ENCODE results near the gene TNFAIP3.
"Not testable (repeated sequence)": the region's sequence is repeated elsewhere in the genome, so short reads cannot be mapped to it uniquely, and the experiment has no call there.

The TNFAIP3 gene

GRCh38 chr6:137834508-137834907, 32.6 kb upstream of the TNFAIP3 start:
- H3K9me3 Mint-ChIP-seq, result peaks cover 21% of the 10 kb centered on the region
- H3K4me1 Mint-ChIP-seq (ENCODE audit: low read depth), result peaks cover 37% of the 10 kb centered on the region
- no peaks in the 10 kb centered on the region for H3K27me3 Mint-ChIP-seq
- H3K36me3 Mint-ChIP-seq (ENCODE audit: low read depth), result no peaks in the 10 kb centered on the region
- no peak overlapping the region for H3K27ac Mint-ChIP-seq
- no peak for DNase-seq
- no peak overlapping the region for H3K4me3 Mint-ChIP-seq

- DNase-seq, result no peak
- H3K4me3 Mint-ChIP-seq, result no peak overlapping the region
- H3K27ac Mint-ChIP-seq, result no peak overlapping the region
- peaks cover 19% of the 10 kb centered on the region for H3K4me1 Mint-ChIP-seq (ENCODE audit: low read depth)
- no peaks in the 10 kb centered on the region for H3K36me3 Mint-ChIP-seq (ENCODE audit: low read depth)
- peaks cover 35% of the 10 kb centered on the region for H3K9me3 Mint-ChIP-seq
- H3K27me3 Mint-ChIP-seq, result no peaks in the 10 kb centered on the region
Observed at GRCh38 chr6:137836788-137837187, 30.3 kb upstream of the TNFAIP3 start.

GRCh38 chr6:137838090-137838489, 29.0 kb upstream of the TNFAIP3 start:
- not testable (repeated sequence) for H3K36me3 Mint-ChIP-seq (ENCODE audit: low read depth); H3K4me1 Mint-ChIP-seq (ENCODE audit: low read depth); DNase-seq; H3K4me3 Mint-ChIP-seq; H3K27me3 Mint-ChIP-seq; H3K27ac Mint-ChIP-seq
- H3K9me3 Mint-ChIP-seq, result peaks cover 37% of the 10 kb centered on the region

- H3K27me3 Mint-ChIP-seq; H3K4me1 Mint-ChIP-seq (ENCODE audit: low read depth); H3K36me3 Mint-ChIP-seq (ENCODE audit: low read depth); H3K27ac Mint-ChIP-seq; DNase-seq; H3K4me3 Mint-ChIP-seq: not testable (repeated sequence)
- H3K9me3 Mint-ChIP-seq, result peaks cover 35% of the 10 kb centered on the region
Observed at GRCh38 chr6:137838597-137838996, 28.5 kb upstream of the TNFAIP3 start.

GRCh38 chr6:137839076-137839475, 28.0 kb upstream of the TNFAIP3 start:
- no peaks in the 10 kb centered on the region for H3K27me3 Mint-ChIP-seq
- DNase-seq, result no peak
- H3K27ac Mint-ChIP-seq, result no peak overlapping the region
- H3K9me3 Mint-ChIP-seq, result peaks cover 35% of the 10 kb centered on the region
- H3K4me1 Mint-ChIP-seq (ENCODE audit: low read depth), result peaks cover 6% of the 10 kb centered on the region
- no peaks in the 10 kb centered on the region for H3K36me3 Mint-ChIP-seq (ENCODE audit: low read depth)
- no peak overlapping the region for H3K4me3 Mint-ChIP-seq

GRCh38 chr6:137840252-137840651, 26.8 kb upstream of the TNFAIP3 start:
- H3K9me3 Mint-ChIP-seq, result peaks cover 35% of the 10 kb centered on the region
- H3K27me3 Mint-ChIP-seq, result no peaks in the 10 kb centered on the region
- no peak overlapping the region for H3K27ac Mint-ChIP-seq
- H3K36me3 Mint-ChIP-seq (ENCODE audit: low read depth), result no peaks in the 10 kb centered on the region
- H3K4me3 Mint-ChIP-seq, result no peak overlapping the region
- peaks cover 6% of the 10 kb centered on the region for H3K4me1 Mint-ChIP-seq (ENCODE audit: low read depth)
- DNase-seq, result no peak

GRCh38 chr6:137843211-137843610, 23.8 kb upstream of the TNFAIP3 start:
- H3K9me3 Mint-ChIP-seq, result peaks cover 31% of the 10 kb centered on the region
- H3K4me1 Mint-ChIP-seq (ENCODE audit: low read depth), result peaks cover 1% of the 10 kb centered on the region
- H3K4me3 Mint-ChIP-seq, result no peak overlapping the region
- no peaks in the 10 kb centered on the region for H3K36me3 Mint-ChIP-seq (ENCODE audit: low read depth)
- no peak for DNase-seq
- no peak overlapping the region for H3K27ac Mint-ChIP-seq
- H3K27me3 Mint-ChIP-seq, result no peaks in the 10 kb centered on the region

GRCh38 chr6:137844327-137844726, 22.7 kb upstream of the TNFAIP3 start:
- peaks cover 20% of the 10 kb centered on the region for H3K9me3 Mint-ChIP-seq
- not testable (repeated sequence) for H3K36me3 Mint-ChIP-seq (ENCODE audit: low read depth); H3K27me3 Mint-ChIP-seq; H3K27ac Mint-ChIP-seq; H3K4me1 Mint-ChIP-seq (ENCODE audit: low read depth); DNase-seq; H3K4me3 Mint-ChIP-seq

GRCh38 chr6:137844773-137845172, 22.3 kb upstream of the TNFAIP3 start:
- H3K36me3 Mint-ChIP-seq (ENCODE audit: low read depth); H3K27ac Mint-ChIP-seq; H3K27me3 Mint-ChIP-seq; H3K4me1 Mint-ChIP-seq (ENCODE audit: low read depth); DNase-seq; H3K4me3 Mint-ChIP-seq: not testable (repeated sequence)
- peaks cover 18% of the 10 kb centered on the region for H3K9me3 Mint-ChIP-seq

GRCh38 chr6:137845460-137845859, 21.6 kb upstream of the TNFAIP3 start:
- H3K4me3 Mint-ChIP-seq, result no peak overlapping the region
- DNase-seq, result no peak
- H3K27me3 Mint-ChIP-seq, result no peaks in the 10 kb centered on the region
- H3K9me3 Mint-ChIP-seq, result peaks cover 11% of the 10 kb centered on the region
- H3K36me3 Mint-ChIP-seq (ENCODE audit: low read depth), result no peaks in the 10 kb centered on the region
- peaks cover 16% of the 10 kb centered on the region for H3K4me1 Mint-ChIP-seq (ENCODE audit: low read depth)
- H3K27ac Mint-ChIP-seq, result no peak overlapping the region

GRCh38 chr6:137846274-137846673, 20.8 kb upstream of the TNFAIP3 start:
- H3K27me3 Mint-ChIP-seq, result no peaks in the 10 kb centered on the region
- H3K9me3 Mint-ChIP-seq, result peaks cover 4% of the 10 kb centered on the region
- DNase-seq, result no peak
- no peak overlapping the region for H3K27ac Mint-ChIP-seq
- peaks cover 24% of the 10 kb centered on the region for H3K4me1 Mint-ChIP-seq (ENCODE audit: low read depth)
- H3K4me3 Mint-ChIP-seq, result no peak overlapping the region
- H3K36me3 Mint-ChIP-seq (ENCODE audit: low read depth), result no peaks in the 10 kb centered on the region

- DNase-seq, result no peak
- Mint-ChIP-seq H3K4me3 (no peak overlapping the region), H3K4me1 (ENCODE audit: low read depth) (peaks cover 29% of the 10 kb centered on the region), H3K27ac (no peak overlapping the region), H3K9me3 (peaks cover 2% of the 10 kb centered on the region), H3K27me3 (no peaks in the 10 kb centered on the region), H3K36me3 (ENCODE audit: low read depth) (no peaks in the 10 kb centered on the region)
Observed at GRCh38 chr6:137846772-137847313, 20.2 kb upstream of the TNFAIP3 start.

- H3K27ac Mint-ChIP-seq, result no peak overlapping the region
- no peak overlapping the region for H3K4me3 Mint-ChIP-seq
- DNase-seq, result no peak
- H3K36me3 Mint-ChIP-seq (ENCODE audit: low read depth), result no peaks in the 10 kb centered on the region
- peaks cover 38% of the 10 kb centered on the region for H3K4me1 Mint-ChIP-seq (ENCODE audit: low read depth)
- H3K27me3 Mint-ChIP-seq, result no peaks in the 10 kb centered on the region
- no peaks in the 10 kb centered on the region for H3K9me3 Mint-ChIP-seq
Observed at GRCh38 chr6:137847748-137848147, 19.3 kb upstream of the TNFAIP3 start.

GRCh38 chr6:137848672-137849071, 18.4 kb upstream of the TNFAIP3 start:
- no peaks in the 10 kb centered on the region for H3K9me3 Mint-ChIP-seq
- no peak overlapping the region for H3K4me3 Mint-ChIP-seq
- H3K4me1 Mint-ChIP-seq (ENCODE audit: low read depth), result peaks cover 43% of the 10 kb centered on the region
- H3K27ac Mint-ChIP-seq, result no peak overlapping the region
- no peak for DNase-seq
- no peaks in the 10 kb centered on the region for H3K36me3 Mint-ChIP-seq (ENCODE audit: low read depth)
- no peaks in the 10 kb centered on the region for H3K27me3 Mint-ChIP-seq

GRCh38 chr6:137849181-137849980, 17.7 kb upstream of the TNFAIP3 start:
- Mint-ChIP-seq H3K27me3 (no peaks in the 10 kb centered on the region), H3K9me3 (no peaks in the 10 kb centered on the region), H3K27ac (peak overlapping the region; percentile 90), H3K4me1 (ENCODE audit: low read depth) (peaks cover 44% of the 10 kb centered on the region), H3K36me3 (ENCODE audit: low read depth) (no peaks in the 10 kb centered on the region), H3K4me3 (no peak overlapping the region)
- DNase-seq, result no peak

Data from activated T-cell treated with anti-CD3 and anti-CD28 coated beads, Interleukin-2, amount 50 U/mL, for 24 hours (primary cell).